ENCODE data around the gene MEGF10. TPM values are rescaled to one million over a fixed set of nuclear protein-coding genes. Genes with fewer than 3 reads are reported as not detected.

Gene MEGF10
- total RNA-seq, 2 experiments from 2014 or later: not detected

DNA sequence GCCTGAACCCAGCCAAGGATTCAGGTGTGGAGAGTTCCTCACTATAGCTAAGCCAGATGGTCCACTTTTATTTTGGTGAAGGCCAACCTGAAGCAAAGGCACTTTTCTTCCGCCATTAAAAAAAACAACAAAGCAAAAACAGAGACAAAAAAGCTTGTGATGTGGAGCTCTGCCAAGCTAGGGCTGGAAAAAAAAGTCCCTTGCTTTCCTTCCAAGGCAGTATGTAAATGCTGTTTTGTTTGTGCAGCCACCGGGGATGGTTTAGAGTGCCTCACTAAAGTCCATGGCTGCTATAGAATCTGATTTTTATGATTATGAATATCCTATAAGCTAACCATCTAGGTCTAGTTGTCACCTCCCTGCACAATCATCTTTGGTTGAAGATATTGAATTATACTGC is 14.9 kb downstream of the MEGF10 start:
- H3K9me2 ChIP-seq (ENCODE audit: insufficient read depth, low read length): no peaks in the 10 kb centered on the region
- intact Hi-C loops (cut with micrococcal nuclease; ENCODE audit: unreplicated experiment): no loop called here
- H3K27ac ChIP-seq (ENCODE audit: low read depth, low read length, poor library complexity, severe bottlenecking): no peak overlapping the region
- no peak overlapping the region for H3K4me3 ChIP-seq (ENCODE audit: low read depth, low read length, poor library complexity, severe bottlenecking)
- no peak overlapping the region for H2AFZ ChIP-seq (ENCODE audit: low read length)
- no peaks in the 10 kb centered on the region for H3K79me2 ChIP-seq (ENCODE audit: insufficient read depth, low read depth, low read length)
- no TSS peak for BruUV-seq (replicated peaks)
- H3K4me1 ChIP-seq (ENCODE audit: insufficient read depth, low read length, poor library complexity, severe bottlenecking): no peaks in the 10 kb centered on the region
- TF ChIP-seq EZH2phosphoT487 (IDR thresholded peaks at IDR 0.05; ENCODE audit: borderline replicate concordance, low read depth, low read length): no peak
- TF ChIP-seq, protein P1, sequence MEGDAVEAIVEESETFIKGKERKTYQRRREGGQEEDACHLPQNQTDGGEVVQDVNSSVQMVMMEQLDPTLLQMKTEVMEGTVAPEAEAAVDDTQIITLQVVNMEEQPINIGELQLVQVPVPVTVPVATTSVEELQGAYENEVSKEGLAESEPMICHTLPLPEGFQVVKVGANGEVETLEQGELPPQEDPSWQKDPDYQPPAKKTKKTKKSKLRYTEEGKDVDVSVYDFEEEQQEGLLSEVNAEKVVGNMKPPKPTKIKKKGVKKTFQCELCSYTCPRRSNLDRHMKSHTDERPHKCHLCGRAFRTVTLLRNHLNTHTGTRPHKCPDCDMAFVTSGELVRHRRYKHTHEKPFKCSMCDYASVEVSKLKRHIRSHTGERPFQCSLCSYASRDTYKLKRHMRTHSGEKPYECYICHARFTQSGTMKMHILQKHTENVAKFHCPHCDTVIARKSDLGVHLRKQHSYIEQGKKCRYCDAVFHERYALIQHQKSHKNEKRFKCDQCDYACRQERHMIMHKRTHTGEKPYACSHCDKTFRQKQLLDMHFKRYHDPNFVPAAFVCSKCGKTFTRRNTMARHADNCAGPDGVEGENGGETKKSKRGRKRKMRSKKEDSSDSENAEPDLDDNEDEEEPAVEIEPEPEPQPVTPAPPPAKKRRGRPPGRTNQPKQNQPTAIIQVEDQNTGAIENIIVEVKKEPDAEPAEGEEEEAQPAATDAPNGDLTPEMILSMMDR (conservative IDR thresholded peaks at IDR 0.05; ENCODE audit: low read length): no peak
- CTCF ChIA-PET (ENCODE audit: unreplicated experiment): no interaction called here
- POLR2A ChIA-PET: interaction anchor here (0.7 kb wide), 1 partner anchor 863 kb away, joined by 3 read pairs; no protein-coding TSS in a partner anchor
- no peaks in the 10 kb centered on the region for H3K36me3 ChIP-seq (ENCODE audit: insufficient read depth, low read length)
- H4K20me1 ChIP-seq (ENCODE audit: insufficient read depth, low read length): no peaks in the 10 kb centered on the region
- H3K9me3 ChIP-seq (ENCODE audit: low read length): no peaks in the 10 kb centered on the region
- H3K4me2 ChIP-seq (ENCODE audit: low read length): no peak overlapping the region
- no peak for DNase-seq (ENCODE audit: low spot score)

DNA sequence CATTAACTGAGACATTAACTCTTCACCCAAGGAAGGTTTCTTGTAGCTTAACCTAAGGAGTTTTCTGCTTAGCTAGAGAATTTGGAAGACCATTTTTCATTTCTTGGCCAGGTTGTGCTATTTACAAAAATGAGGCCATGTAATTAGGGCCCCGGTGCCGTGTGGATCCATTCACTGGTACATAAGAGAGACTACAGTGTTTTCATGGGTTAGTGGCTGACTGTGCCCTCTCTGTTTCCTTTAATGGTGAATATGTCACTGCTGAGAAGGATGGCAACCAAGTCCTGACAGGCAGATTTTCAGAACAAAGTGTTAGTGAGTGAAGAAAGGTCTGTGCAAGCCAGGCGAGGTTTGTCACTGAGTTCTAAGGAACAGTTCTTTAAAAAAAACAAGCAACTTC is 15.4 kb downstream of the MEGF10 start:
- Histone ChIP-seq H2AFZ (ENCODE audit: low read length) (no peak overlapping the region), H3K4me3 (ENCODE audit: low read depth, low read length, poor library complexity, severe bottlenecking) (no peak overlapping the region), H3K79me2 (ENCODE audit: insufficient read depth, low read depth, low read length) (no peaks in the 10 kb centered on the region), H3K36me3 (ENCODE audit: insufficient read depth, low read length) (no peaks in the 10 kb centered on the region), H4K20me1 (ENCODE audit: insufficient read depth, low read length) (no peaks in the 10 kb centered on the region), H3K4me2 (ENCODE audit: low read length) (no peak overlapping the region), H3K27ac (ENCODE audit: low read depth, low read length, poor library complexity, severe bottlenecking) (no peak overlapping the region), H3K9me3 (ENCODE audit: low read length) (no peaks in the 10 kb centered on the region), H3K4me1 (ENCODE audit: insufficient read depth, low read length, poor library complexity, severe bottlenecking) (no peaks in the 10 kb centered on the region), H3K9me2 (ENCODE audit: insufficient read depth, low read length) (no peaks in the 10 kb centered on the region)
- no TSS peak for BruUV-seq (replicated peaks)
- intact Hi-C loops (cut with micrococcal nuclease; ENCODE audit: unreplicated experiment): no loop called here
- no peak for DNase-seq (ENCODE audit: low spot score)
- CTCF ChIA-PET (ENCODE audit: unreplicated experiment): no interaction called here
- POLR2A ChIA-PET: interaction anchor here (0.7 kb wide), 1 partner anchor 863 kb away, joined by 3 read pairs; no protein-coding TSS in a partner anchor
- no peak for TF ChIP-seq EZH2phosphoT487 (IDR thresholded peaks at IDR 0.05; ENCODE audit: borderline replicate concordance, low read depth, low read length)
- TF ChIP-seq, protein P1 (conservative IDR thresholded peaks at IDR 0.05; ENCODE audit: low read length): no peak

DNA sequence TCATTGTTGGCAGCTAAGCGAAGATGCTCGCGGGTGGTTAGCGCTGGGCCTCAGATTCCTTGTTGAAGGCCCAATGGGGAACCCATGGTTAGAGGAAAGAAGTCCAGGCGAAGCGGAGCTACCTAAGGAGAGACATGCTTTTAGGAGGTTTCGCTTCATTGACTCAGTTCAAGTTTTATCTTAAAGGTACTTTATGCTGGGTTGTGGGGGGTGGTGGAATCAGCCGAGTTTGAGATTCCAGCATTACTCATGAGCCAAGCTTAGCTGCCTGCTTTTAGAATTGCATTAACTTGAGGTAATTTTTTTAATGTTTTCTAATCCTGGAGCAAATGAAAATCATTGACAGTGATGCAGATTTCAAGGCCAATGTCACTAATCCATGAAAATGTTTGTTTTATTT is 16.1 kb downstream of the MEGF10 start:
- Histone ChIP-seq H3K36me3 (ENCODE audit: insufficient read depth, low read length) (no peaks in the 10 kb centered on the region), H3K9me2 (ENCODE audit: insufficient read depth, low read length) (no peaks in the 10 kb centered on the region), H3K9me3 (ENCODE audit: low read length) (no peaks in the 10 kb centered on the region), H3K4me2 (ENCODE audit: low read length) (no peak overlapping the region), H3K4me3 (ENCODE audit: low read depth, low read length, poor library complexity, severe bottlenecking) (no peak overlapping the region), H4K20me1 (ENCODE audit: insufficient read depth, low read length) (no peaks in the 10 kb centered on the region), H3K4me1 (ENCODE audit: insufficient read depth, low read length, poor library complexity, severe bottlenecking) (no peaks in the 10 kb centered on the region), H3K79me2 (ENCODE audit: insufficient read depth, low read depth, low read length) (no peaks in the 10 kb centered on the region), H3K27ac (ENCODE audit: low read depth, low read length, poor library complexity, severe bottlenecking) (no peak overlapping the region), H2AFZ (ENCODE audit: low read length) (no peak overlapping the region)
- POLR2A ChIA-PET: no interaction called here
- no TSS peak for BruUV-seq (replicated peaks)
- intact Hi-C loops (cut with micrococcal nuclease; ENCODE audit: unreplicated experiment): no loop called here
- no peak for DNase-seq (ENCODE audit: low spot score)
- TF ChIP-seq, protein P1 (conservative IDR thresholded peaks at IDR 0.05; ENCODE audit: low read length): no peak
- TF ChIP-seq EZH2phosphoT487 (IDR thresholded peaks at IDR 0.05; ENCODE audit: borderline replicate concordance, low read depth, low read length): no peak
- CTCF ChIA-PET (ENCODE audit: unreplicated experiment): no interaction called here

Measured in OCI-LY7 (cell line).